Measurements from ENCODE around the gene SNTG2. TPM values are rescaled to one million over a fixed set of nuclear protein-coding genes. Genes with fewer than 3 reads are reported as not detected.

Gene SNTG2
- total RNA-seq, 4 donors from 2014 or later, result 1.9 to 14.0 (median 6.7) TPM

DNA sequence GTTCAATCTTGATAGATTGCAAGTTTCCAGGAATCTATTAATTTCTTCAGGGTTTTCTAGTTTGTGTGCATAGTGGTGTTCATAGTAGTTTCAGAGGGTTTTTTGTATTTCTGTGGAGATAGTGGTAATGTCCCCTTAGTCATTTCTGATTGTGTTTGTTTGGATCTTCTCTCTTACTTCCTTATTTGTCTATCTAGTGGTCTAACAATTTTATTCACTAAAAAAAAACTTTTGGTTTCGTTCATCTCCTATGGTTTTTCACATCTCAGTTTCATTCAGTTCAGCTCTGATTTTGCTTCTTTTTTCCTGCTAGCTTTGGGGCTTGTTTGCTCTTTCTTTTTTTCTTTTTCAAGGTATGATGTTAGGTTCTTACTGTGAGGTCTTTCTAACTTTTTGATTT lies 94.5 kb downstream of the SNTG2 start:
- ATAC-seq (ENCODE audit: low FRiP score), result no peak
- TF ChIP-seq, protein P1, sequence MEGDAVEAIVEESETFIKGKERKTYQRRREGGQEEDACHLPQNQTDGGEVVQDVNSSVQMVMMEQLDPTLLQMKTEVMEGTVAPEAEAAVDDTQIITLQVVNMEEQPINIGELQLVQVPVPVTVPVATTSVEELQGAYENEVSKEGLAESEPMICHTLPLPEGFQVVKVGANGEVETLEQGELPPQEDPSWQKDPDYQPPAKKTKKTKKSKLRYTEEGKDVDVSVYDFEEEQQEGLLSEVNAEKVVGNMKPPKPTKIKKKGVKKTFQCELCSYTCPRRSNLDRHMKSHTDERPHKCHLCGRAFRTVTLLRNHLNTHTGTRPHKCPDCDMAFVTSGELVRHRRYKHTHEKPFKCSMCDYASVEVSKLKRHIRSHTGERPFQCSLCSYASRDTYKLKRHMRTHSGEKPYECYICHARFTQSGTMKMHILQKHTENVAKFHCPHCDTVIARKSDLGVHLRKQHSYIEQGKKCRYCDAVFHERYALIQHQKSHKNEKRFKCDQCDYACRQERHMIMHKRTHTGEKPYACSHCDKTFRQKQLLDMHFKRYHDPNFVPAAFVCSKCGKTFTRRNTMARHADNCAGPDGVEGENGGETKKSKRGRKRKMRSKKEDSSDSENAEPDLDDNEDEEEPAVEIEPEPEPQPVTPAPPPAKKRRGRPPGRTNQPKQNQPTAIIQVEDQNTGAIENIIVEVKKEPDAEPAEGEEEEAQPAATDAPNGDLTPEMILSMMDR (IDR thresholded peaks at IDR 0.05), result no peak
- DNase-seq (ENCODE audit: low spot score), result no peak

- DNase-seq (ENCODE audit: low spot score) (no peak), ATAC-seq (ENCODE audit: low FRiP score) (no peak)
- TF ChIP-seq, protein P1 (IDR thresholded peaks at IDR 0.05), result no peak
Measured at GRCh38 chr2:1046067-1046466, 95.4 kb downstream of the SNTG2 start.

GRCh38 chr2:1047485-1047884 lies 96.8 kb downstream of the SNTG2 start:
- no peak for DNase-seq (ENCODE audit: low spot score)
- TF ChIP-seq, protein P1 (IDR thresholded peaks at IDR 0.05), result no peak
- no peak for ATAC-seq (ENCODE audit: low FRiP score)

GRCh38 chr2:1049691-1050090 lies 99.0 kb downstream of the SNTG2 start:
- ATAC-seq (ENCODE audit: low FRiP score) (no peak), DNase-seq (ENCODE audit: low spot score) (no peak)
- TF ChIP-seq, protein P1 (IDR thresholded peaks at IDR 0.05), result no peak

DNA sequence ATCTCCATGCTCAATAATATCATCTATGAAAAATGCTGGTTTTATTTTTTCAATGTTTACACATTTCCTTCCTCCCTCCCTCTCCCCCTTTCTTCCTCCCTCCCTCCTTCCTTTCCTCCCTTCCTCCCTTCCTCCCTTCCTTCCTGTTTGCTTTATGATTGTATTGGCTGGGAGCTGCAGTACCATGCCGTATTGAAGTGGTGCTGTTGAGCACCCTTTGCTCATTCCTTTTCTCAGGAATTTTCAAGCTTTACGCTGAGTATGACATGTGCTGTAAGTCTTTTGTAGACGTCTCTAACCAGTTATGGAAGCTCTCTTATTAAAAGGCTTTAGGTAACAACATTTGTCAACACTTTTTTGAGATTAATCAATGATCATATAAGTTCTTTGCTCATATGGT lies 100.4 kb downstream of the SNTG2 start:
- TF ChIP-seq, protein P1 (IDR thresholded peaks at IDR 0.05), result no peak
- no peak for ATAC-seq (ENCODE audit: low FRiP score)
- no peak for DNase-seq (ENCODE audit: low spot score)

GRCh38 chr2:1052771-1053191 lies 102.1 kb downstream of the SNTG2 start:
- TF ChIP-seq, protein P1 (IDR thresholded peaks at IDR 0.05), result no peak
- DNase-seq (ENCODE audit: low spot score) (no peak), ATAC-seq (ENCODE audit: low FRiP score) (no peak)

DNA sequence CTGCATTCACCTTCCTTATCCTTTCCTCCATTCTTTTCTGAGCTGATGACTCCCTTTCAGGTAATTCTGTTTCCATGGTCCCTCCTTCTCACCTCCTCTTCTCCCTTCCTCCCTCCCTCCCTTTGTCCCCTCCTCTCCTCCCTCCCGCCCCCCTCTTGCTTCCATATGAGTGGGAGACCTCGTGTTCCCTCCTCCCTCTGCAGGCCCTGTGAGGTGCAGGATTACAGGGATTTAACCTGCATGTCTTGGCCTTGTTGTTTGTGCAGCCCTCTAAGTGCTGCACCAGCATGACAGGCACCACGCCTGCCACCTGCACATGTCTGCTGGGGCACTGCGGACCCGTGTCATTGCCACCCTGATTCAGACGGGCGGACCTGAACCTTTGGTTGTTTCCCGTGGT lies 103.1 kb downstream of the SNTG2 start:
- ATAC-seq (ENCODE audit: low FRiP score) (no peak), DNase-seq (ENCODE audit: low spot score) (no peak)
- TF ChIP-seq, protein P1 (IDR thresholded peaks at IDR 0.05), result no peak

All from omental fat pad (tissue), 4 donors.